GM19025 (cell line): ENCODE data around the gene BCL2A1.
"Not testable (repeated sequence)": the region's sequence is repeated elsewhere in the genome, so short reads cannot be mapped to it uniquely, and the experiment has no call there.

ENCODE experiments used
- ATAC-seq: cut with Tn5 transposase; IDR thresholded peaks from one replicate; pipeline ENCODE4 v1.9.1; 2021; ENCODE audit warnings: mild to moderate bottlenecking, low read depth, moderate library complexity; ENCODE audit not compliant: unreplicated experiment

Gene BCL2A1

GRCh38 chr15:79932447-79932846 is 38.5 kb downstream of the BCL2A1 start:
- no peak for ATAC-seq

DNA sequence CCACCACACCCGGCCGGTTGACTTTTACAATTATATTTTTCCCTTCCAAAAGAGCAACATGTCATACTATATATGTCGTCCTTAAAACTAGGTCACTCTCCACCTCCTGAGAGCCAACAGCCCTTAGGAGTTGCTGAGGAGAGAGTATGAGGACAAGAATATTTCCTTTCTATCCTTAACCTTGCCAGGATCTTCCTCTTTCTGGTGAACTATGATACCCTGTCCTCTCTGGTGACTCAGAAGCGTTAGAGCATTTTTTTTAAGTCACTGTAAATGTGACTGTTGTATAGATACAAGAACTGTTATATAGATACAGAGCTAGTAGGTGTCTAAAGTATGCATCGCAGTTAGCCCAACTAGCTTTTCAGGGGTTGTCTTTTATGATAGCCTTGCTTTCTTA is 40.5 kb downstream of the BCL2A1 start:
- ATAC-seq, result no peak

GRCh38 chr15:79929412-79929811 is 41.6 kb downstream of the BCL2A1 start:
- no peak for ATAC-seq

DNA sequence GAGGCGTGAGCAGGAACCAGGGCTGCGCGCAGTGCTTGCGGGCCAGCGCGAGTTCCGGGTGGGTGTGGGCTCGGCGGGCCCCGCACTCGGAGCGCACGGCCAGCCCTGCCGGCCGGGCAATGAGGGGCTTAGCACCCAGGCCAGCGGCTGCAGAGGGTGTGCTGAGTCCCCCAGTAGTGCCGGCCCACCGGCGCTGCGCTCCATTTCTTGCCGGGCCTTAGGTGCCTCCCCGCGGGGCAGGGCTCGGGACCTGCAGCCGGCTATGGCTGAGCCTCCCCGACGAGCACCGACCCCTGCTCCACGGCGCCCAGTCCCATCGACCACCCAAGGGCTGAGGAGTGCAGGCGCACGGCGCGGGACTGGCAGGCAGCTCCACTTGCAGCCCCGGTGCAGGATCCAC is 44.9 kb downstream of the BCL2A1 start:
- not testable (repeated sequence) for ATAC-seq

DNA sequence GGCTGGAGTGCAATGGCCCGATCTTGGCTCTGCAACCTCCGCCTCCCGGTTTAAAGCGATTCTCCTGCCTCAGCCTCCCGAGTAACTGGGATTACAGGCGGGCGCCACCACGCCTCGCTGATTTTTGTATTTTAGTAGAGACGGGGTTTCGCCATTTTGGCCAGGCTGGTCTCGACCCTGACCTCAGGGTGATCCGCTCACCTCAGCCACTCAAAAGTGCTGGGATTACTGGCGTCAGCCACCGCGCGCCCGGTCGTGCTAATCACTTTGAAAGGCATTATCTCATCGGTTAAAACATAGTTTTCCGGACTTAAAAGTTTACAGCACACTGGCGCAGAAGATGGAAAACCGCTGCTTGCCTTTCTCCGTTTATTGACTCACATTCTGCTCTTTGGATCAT is 46.6 kb downstream of the BCL2A1 start:
- ATAC-seq, result no peak

- ATAC-seq, result peak; percentile 94
Measured at GRCh38 chr15:79923515-79924169, 47.4 kb downstream of the BCL2A1 start.

DNA sequence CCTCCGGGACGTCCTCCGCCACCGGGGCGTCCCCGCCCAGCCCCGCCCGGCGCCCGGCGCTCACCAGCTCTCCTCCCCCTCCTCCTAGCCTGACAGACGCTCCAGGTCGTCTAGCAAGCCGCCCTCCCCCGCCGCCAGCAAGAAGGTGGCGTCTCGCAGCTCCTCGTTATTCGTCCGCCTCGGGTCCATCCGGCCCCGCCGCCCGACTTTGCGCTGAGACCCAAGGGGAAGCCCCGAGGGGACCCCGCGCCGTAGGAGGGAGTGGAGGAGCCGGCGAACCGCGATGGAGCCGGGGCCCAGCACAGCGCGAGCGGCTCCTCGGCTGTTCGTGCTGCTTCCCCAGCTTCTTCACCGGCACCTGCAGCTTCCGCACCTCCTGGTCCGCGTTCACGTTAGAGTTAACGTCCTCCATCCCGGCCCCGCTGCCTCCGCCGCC is 47.9 kb downstream of the BCL2A1 start:
- ATAC-seq, result peak; percentile 29

DNA sequence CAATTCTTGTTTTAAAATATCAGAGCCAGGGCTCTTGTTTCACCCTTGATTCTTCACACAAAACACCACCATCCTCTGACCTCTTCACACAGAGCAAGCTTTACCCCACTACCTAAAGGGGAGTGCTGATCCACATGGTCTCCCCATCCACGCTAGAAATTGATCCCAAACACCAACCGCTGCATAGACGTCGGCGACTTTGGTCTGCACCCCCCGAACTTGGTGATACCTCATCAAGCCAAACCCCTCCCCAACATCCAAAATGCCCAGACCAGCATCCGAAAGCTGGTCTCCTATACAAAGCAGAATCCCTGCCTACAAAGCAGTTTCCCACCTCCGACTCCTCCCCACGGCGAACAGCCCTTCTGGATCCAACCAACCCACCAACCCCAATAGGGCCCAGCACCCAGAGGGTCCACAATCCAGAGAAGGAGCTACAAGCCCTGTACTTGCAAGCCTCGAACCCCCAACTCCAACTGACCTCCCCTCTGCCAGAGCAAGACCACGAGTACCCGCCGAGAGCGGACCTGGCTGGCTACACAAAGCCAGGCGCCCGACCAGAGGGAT is 48.4 kb downstream of the BCL2A1 start:
- no peak for ATAC-seq

- ATAC-seq, result no peak
Measured at GRCh38 chr15:79919749-79920511, 51.1 kb downstream of the BCL2A1 start.

GRCh38 chr15:79919090-79919748 is 51.8 kb downstream of the BCL2A1 start:
- no peak for ATAC-seq

DNA sequence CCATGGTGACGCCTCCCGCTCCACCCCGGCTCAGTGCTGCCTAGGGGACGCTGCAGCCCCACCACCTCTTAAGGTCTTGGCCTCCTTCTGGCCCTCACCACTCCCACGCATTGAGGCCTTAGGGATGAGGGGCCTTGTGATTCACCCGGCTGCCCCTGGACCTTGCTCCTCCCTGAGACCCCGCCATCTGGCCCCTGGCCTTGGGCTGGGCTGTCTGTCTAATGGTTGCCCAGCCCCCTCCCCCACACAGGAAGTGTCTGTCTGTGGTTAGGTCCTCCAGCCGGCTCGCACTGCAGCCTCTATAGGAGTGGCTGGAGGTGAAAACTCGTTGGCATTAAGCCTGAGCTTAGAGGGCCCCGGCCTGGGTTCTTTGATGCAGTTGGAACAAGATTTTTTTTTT is 52.7 kb downstream of the BCL2A1 start:
- ATAC-seq, result no peak

GRCh38 chr15:79916502-79917132 is 54.4 kb downstream of the BCL2A1 start:
- ATAC-seq, result no peak

- not testable (repeated sequence) for ATAC-seq
Measured at GRCh38 chr15:79915776-79916501, 55.1 kb downstream of the BCL2A1 start.

- ATAC-seq, result no peak
Measured at GRCh38 chr15:79914728-79915127, 56.3 kb downstream of the BCL2A1 start.
